ENCODE measurements around the gene CSNK2A2.

DNA sequence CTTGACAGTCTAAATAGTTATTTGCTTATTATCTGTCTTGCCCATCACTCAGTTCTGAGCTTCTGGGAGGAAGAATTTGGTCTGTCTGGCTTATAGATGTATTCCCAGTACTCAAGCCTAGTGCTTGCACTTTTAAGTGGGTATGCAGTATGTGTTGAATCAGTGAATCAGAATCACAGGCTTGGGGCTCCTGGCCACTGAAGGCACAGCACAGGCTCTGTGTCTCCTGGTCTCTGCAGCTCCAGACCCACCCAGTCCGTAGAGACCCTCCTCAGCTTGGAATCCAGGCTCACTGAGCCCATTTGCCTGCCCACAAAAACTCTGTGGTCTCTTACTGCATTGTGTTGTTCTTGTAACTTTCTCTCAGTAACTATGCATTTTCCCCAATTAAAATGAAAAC is 49.4 kb downstream of the CSNK2A2 start:
- TF ChIP-seq, protein P1, sequence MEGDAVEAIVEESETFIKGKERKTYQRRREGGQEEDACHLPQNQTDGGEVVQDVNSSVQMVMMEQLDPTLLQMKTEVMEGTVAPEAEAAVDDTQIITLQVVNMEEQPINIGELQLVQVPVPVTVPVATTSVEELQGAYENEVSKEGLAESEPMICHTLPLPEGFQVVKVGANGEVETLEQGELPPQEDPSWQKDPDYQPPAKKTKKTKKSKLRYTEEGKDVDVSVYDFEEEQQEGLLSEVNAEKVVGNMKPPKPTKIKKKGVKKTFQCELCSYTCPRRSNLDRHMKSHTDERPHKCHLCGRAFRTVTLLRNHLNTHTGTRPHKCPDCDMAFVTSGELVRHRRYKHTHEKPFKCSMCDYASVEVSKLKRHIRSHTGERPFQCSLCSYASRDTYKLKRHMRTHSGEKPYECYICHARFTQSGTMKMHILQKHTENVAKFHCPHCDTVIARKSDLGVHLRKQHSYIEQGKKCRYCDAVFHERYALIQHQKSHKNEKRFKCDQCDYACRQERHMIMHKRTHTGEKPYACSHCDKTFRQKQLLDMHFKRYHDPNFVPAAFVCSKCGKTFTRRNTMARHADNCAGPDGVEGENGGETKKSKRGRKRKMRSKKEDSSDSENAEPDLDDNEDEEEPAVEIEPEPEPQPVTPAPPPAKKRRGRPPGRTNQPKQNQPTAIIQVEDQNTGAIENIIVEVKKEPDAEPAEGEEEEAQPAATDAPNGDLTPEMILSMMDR (IDR thresholded peaks at IDR 0.05; ENCODE audit: insufficient read depth, low read depth, low read length) = no peak
- TF ChIP-seq EZH2 (IDR thresholded peaks at IDR 0.05; ENCODE audit: insufficient read depth, low read length) = no peak

Measured in astrocyte (in vitro differentiated cells and primary cell).